T47D (cell line): Measurements from ENCODE around the gene SP3.

Experiments used
- DNase-seq, 2 experiments: peaks; one replicate each; pipeline versions ENCODE4 v3.0.0 to v3.0.0-alpha.2; 2011 to 2012; ENCODE audit warnings: low read depth in 1 of 2, low spot score in 1 of 2
- JUND ChIP-seq: IDR thresholded peaks from 2 replicates; pipeline ENCODE4 v1.6.1; 2012; ENCODE audit warnings: low read depth
- in situ Hi-C: cut with HindIII; loops from 2 replicates; pipeline ENCODE4 v1.10.0; 2016; ENCODE audit warnings: low sequenced_read_pairs, low pct_unique_long_range_greater_than_20kb

SP3 gene

GRCh38 chr2:173965372-173966025 is at the start of gene SP3:
Gene SP3 (minus strand): TSS chr2:173965373. CDS start chr2:173965171, 202 bp downstream.
- TF ChIP-seq JUND = no peak
- in situ Hi-C loops = no loop called here
- peak; percentile 89 to 96 for DNase-seq

DNA sequence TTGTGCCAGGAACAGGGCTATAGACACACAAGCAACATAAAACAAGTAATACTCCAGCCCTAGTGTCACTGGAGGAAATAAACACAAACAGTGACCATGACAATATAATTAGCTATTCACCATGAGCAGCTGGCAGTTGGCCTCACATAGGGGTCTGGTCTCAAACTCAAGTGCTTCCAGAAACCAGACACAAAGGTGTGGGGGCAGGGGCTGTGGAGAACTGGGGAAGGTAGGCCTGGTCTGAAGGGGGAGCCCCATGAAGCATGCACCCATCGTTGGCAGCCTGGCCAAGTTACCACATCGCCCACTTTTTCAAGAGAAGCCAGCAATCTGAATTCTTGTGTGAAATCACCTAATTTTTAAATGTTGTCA is 49.5 kb upstream of the SP3 start:
- TF ChIP-seq JUND = no peak
- in situ Hi-C loops = no loop called here
- no peak for DNase-seq

- no peak for TF ChIP-seq JUND
- DNase-seq = no peak
- in situ Hi-C loops = no loop called here
These were observed 49.0 kb upstream of the SP3 start for GRCh38 chr2:174014011-174014698.

DNA sequence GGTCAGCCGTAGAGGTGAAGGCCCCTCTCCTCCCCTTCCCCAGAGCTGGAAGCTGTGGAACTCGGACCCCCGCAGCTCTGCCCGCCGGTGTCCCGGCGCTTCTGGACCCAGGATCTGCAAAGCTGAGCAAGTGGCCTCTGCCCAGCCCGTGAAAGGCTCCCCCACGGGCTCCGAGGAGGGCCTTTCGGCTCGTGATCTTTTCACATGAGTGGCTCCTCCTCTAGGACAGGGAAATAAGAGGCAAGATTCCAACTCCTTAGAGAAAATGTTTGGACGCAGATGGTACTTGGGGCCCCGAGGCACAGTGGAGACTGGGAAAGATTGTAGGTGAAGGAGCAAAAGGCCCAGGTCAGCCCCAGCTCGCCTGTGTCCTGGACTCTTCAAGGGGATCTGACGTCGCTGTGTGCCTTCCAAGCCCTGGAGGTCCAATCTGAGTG is 48.2 kb upstream of the SP3 start:
- in situ Hi-C loops = no loop called here
- DNase-seq = no peak
- TF ChIP-seq JUND = no peak

- TF ChIP-seq JUND = no peak
- no peak for DNase-seq
- in situ Hi-C loops = no loop called here
These were observed 47.5 kb upstream of the SP3 start for GRCh38 chr2:174012347-174013314.

DNA sequence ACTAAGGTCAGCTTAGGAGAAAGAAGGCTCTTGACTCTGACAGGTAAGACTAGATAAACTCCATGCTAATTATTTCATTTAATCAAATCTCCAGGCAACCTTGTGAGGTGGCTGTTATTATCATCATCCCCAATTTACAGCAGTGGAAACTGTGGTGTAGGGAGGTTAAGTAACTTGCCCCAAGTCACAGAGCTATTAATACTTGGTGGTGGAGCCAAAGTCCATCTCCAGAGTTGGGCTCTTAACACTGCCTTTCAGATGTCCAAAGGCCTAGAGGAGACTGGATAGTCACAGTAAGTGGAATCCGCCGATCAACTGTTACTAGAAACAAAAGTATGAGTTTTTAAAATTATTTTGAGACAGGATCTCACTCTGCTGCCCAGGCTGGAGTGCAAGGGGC is 46.6 kb upstream of the SP3 start:
- in situ Hi-C loops = no loop called here
- DNase-seq = no peak
- TF ChIP-seq JUND = no peak

DNA sequence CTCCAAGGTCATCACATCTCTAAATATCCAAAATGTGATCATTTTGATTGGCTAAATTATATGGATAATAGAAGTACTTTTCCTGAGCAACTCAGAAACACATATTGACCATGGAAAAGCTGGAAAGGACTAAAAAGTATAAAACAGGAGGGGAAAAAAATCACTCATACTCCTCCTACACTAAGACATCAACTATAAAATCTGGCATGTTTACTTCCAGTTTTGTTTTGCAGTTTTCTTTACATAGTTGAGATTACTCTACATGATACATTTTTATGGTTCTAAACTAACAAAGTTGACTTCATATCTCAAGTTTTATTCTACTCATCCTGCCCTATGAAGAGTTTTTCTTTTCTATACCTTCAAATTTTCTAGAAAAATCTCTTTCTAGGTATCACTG is 46.0 kb upstream of the SP3 start:
- TF ChIP-seq JUND = no peak
- DNase-seq = no peak
- in situ Hi-C loops = no loop called here

DNA sequence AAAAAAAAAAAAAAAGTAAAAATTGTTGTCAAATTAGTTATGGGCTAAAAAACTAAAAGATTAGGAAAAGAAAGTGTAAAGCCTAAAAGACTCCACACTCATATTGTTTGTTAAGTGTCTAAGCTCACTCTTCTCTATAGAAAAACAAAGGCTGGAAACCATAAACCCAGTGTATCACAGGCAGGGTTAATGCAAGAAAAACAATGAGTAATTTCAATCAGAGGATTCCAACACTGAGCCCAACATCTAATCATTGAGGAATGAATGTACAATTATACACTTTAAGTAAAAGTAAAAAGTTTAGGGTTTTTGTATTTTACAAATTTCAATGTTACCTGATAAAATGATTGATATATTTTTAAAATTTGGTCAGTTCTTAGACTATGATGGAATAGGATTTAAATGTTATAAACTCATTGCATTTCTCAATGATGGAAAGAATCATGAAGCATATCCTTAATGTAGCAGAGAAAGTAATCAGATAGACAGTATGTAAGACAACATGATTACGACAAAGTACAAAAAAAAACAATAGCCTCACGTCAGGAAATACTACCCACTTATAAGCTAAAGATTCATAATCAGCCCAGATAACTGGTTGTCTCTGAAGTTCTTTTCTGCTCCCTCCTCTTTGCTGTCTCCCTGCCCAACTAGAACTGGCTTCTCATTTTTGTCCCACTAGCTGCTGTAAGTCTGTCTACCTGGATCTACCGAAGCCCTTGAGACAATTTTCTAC is 44.5 kb upstream of the SP3 start:
- TF ChIP-seq JUND = no peak
- DNase-seq = no peak
- in situ Hi-C loops = no loop called here

DNA sequence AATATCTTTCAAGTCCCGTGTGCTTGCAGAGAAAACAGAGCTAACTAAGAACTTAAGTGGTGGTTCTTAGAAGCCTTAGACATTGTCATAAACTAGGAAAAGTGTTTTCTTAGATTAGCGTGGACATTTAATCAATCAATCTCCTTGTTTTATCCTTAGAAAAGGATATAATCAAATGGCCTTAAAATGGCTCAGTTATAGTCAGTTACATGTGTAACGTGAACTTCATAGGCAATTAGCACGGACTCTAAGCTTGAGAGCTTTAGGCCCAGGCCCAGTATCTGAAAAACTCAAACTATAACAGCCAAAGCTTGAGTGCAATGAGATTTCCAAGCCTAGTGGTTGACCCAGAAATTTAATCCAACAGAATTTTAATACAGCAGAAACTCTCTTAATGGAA is 43.5 kb upstream of the SP3 start:
- in situ Hi-C loops = no loop called here
- no peak for TF ChIP-seq JUND
- no peak for DNase-seq

DNA sequence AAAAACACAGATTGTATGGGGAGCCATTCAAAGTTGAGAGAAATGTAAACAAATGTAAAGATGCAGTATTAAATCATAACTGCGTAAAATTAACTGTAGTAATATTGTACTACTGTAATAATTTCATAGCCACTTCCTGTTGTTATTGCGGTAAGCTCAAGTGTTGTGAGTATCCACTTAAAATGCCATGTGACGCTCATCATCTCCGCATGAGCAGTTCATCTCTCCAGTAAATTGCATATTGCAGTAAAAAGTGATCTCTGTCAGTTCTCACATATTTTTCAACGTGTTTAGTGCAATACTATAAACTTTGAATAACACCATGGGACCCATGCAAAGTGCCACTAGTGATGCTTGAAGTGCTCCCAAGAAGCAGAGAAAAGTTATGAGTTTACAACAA is 41.8 kb upstream of the SP3 start:
- no peak for DNase-seq
- in situ Hi-C loops = no loop called here
- no peak for TF ChIP-seq JUND

- TF ChIP-seq JUND = no peak
- in situ Hi-C loops = no loop called here
- DNase-seq = no peak
These were observed 40.7 kb upstream of the SP3 start for GRCh38 chr2:174005801-174006419.
